ENCODE data around the gene KLRC3.

- no peak for TF ChIP-seq CTCF (IDR thresholded peaks at IDR 0.05)
- peak in 1 of 4 donors; percentile 25 for TF ChIP-seq POLR2A (IDR thresholded peaks at IDR 0.05)
Observed at GRCh38 chr12:10364815-10365622, 55.4 kb downstream of the KLRC3 start.
